KOPT-K1 (cell line): Measurements from ENCODE around the gene CMSS1.

ENCODE experiments used
- H3K27ac ChIP-seq: fragments of 200-600 bp; sonication (generic); 2 replicates; pipeline ENCODE4 v1.5.1; 2016; ENCODE audit warnings: antibody characterized with exemption, mild to moderate bottlenecking, low read depth, low read length; ENCODE audit not compliant: poor library complexity, severe bottlenecking
- H3K36me3 ChIP-seq: fragments of 200-600 bp; sonication (generic); 2 replicates; pipeline ENCODE4 v1.5.1; 2017; ENCODE audit warnings: antibody characterized with exemption, mild to moderate bottlenecking, low read length, moderate library complexity; ENCODE audit not compliant: insufficient read depth
- H3K9me3 ChIP-seq: fragments of 200-600 bp; sonication (generic); 2 replicates; pipeline ENCODE4 v1.5.1; 2017; ENCODE audit warnings: antibody characterized with exemption, low read length, mild to moderate bottlenecking; ENCODE audit not compliant: insufficient read depth, poor library complexity, severe bottlenecking

Gene CMSS1

GRCh38 chr3:99855900-99856299, 38.2 kb downstream of the CMSS1 start:
- Histone ChIP-seq H3K9me3 (no peaks in the 10 kb centered on the region), H3K36me3 (no peaks in the 10 kb centered on the region), H3K27ac (no peak overlapping the region)

- H3K9me3 ChIP-seq, result no peaks in the 10 kb centered on the region
- H3K27ac ChIP-seq, result no peak overlapping the region
- no peaks in the 10 kb centered on the region for H3K36me3 ChIP-seq
Measured at GRCh38 chr3:99856437-99857220, 39.0 kb downstream of the CMSS1 start.

GRCh38 chr3:99857278-99857677, 39.6 kb downstream of the CMSS1 start:
- Histone ChIP-seq H3K27ac (no peak overlapping the region), H3K9me3 (no peaks in the 10 kb centered on the region), H3K36me3 (no peaks in the 10 kb centered on the region)

- Histone ChIP-seq H3K36me3 (no peaks in the 10 kb centered on the region), H3K27ac (no peak overlapping the region)
Measured at GRCh38 chr3:99858469-99858868, 40.8 kb downstream of the CMSS1 start.

GRCh38 chr3:99859825-99860224, 42.2 kb downstream of the CMSS1 start:
- H3K27ac ChIP-seq, result no peak overlapping the region
- H3K36me3 ChIP-seq, result no peaks in the 10 kb centered on the region
- H3K9me3 ChIP-seq, result no peaks in the 10 kb centered on the region

More at GRCh38 chr3:99858469-99858868, 40.8 kb downstream of the CMSS1 start:
- H3K9me3 ChIP-seq, result no peaks in the 10 kb centered on the region

- no peaks in the 10 kb centered on the region for H3K9me3 ChIP-seq
- no peak overlapping the region for H3K27ac ChIP-seq
- no peaks in the 10 kb centered on the region for H3K36me3 ChIP-seq
Measured at GRCh38 chr3:99861216-99861615, 43.6 kb downstream of the CMSS1 start.

- no peak overlapping the region for H3K27ac ChIP-seq
- H3K36me3 ChIP-seq, result no peaks in the 10 kb centered on the region
- H3K9me3 ChIP-seq, result no peaks in the 10 kb centered on the region
Measured at GRCh38 chr3:99862208-99862607, 44.5 kb downstream of the CMSS1 start.

GRCh38 chr3:99863002-99863401, 45.3 kb downstream of the CMSS1 start:
- Histone ChIP-seq H3K36me3 (no peaks in the 10 kb centered on the region), H3K27ac (no peak overlapping the region), H3K9me3 (no peaks in the 10 kb centered on the region)

GRCh38 chr3:99863588-99863987, 45.9 kb downstream of the CMSS1 start:
- Histone ChIP-seq H3K27ac (no peak overlapping the region), H3K9me3 (no peaks in the 10 kb centered on the region), H3K36me3 (no peaks in the 10 kb centered on the region)

GRCh38 chr3:99864289-99864688, 46.6 kb downstream of the CMSS1 start:
- Histone ChIP-seq H3K9me3 (no peaks in the 10 kb centered on the region), H3K36me3 (no peaks in the 10 kb centered on the region), H3K27ac (no peak overlapping the region)

- Histone ChIP-seq H3K9me3 (no peaks in the 10 kb centered on the region), H3K27ac (no peak overlapping the region), H3K36me3 (no peaks in the 10 kb centered on the region)
Measured at GRCh38 chr3:99865321-99865720, 47.7 kb downstream of the CMSS1 start.

- H3K27ac ChIP-seq, result no peak overlapping the region
- no peaks in the 10 kb centered on the region for H3K36me3 ChIP-seq
- no peaks in the 10 kb centered on the region for H3K9me3 ChIP-seq
Measured at GRCh38 chr3:99866261-99866761, 48.6 kb downstream of the CMSS1 start.

- H3K9me3 ChIP-seq, result no peaks in the 10 kb centered on the region
- H3K27ac ChIP-seq, result no peak overlapping the region
- H3K36me3 ChIP-seq, result no peaks in the 10 kb centered on the region
Measured at GRCh38 chr3:99867594-99868310, 50.1 kb downstream of the CMSS1 start.

GRCh38 chr3:99868311-99868646, 50.6 kb downstream of the CMSS1 start:
- no peaks in the 10 kb centered on the region for H3K36me3 ChIP-seq
- no peaks in the 10 kb centered on the region for H3K9me3 ChIP-seq
- H3K27ac ChIP-seq, result no peak overlapping the region

GRCh38 chr3:99869621-99870020, 52.0 kb downstream of the CMSS1 start:
- no peaks in the 10 kb centered on the region for H3K36me3 ChIP-seq
- no peak overlapping the region for H3K27ac ChIP-seq
- no peaks in the 10 kb centered on the region for H3K9me3 ChIP-seq

- no peaks in the 10 kb centered on the region for H3K9me3 ChIP-seq
- no peaks in the 10 kb centered on the region for H3K36me3 ChIP-seq
- H3K27ac ChIP-seq, result no peak overlapping the region
Measured at GRCh38 chr3:99870712-99871111, 53.0 kb downstream of the CMSS1 start.
